Stimulated activated CD4-positive, alpha-beta T cell treated with anti-CD3 and anti-CD28 coated beads, Interleukin-15, amount 100 ng/mL, for 24 hours (primary cell): Measurements from ENCODE around the gene C1orf53.
"Not testable (repeated sequence)": the region's sequence is repeated elsewhere in the genome, so short reads cannot be mapped to it uniquely, and the experiment has no call there.

ENCODE experiments used
- DNase-seq: peaks from one replicate; pipeline ENCODE4 v3.0.0-alpha.2; 2020

Gene C1orf53

GRCh38 chr1:197922070-197922390, 19.6 kb downstream of the C1orf53 start:
- no peak for DNase-seq

DNA sequence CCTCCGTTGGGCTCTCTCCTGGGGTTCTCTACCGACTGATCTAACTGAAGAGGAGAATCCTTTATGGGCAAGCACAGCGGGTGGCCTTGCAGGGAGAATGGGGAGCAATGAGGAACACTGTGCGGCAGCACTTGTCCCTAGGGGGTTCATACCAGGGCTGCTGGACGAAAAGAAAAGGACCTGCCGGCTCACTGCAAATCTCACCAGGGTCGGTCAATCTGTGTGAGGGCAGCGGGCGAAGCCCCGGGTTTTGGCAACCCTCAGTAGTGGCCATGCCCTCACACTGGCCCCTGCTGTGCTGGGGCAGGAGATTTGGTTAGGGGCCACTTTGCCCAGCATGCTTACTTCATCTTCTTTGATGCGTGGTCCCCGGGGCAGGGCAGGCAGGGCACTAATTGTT, 20.6 kb downstream of the C1orf53 start:
- no peak for DNase-seq

GRCh38 chr1:197924516-197925123, 22.2 kb downstream of the C1orf53 start:
- DNase-seq = peak; percentile 40

DNA sequence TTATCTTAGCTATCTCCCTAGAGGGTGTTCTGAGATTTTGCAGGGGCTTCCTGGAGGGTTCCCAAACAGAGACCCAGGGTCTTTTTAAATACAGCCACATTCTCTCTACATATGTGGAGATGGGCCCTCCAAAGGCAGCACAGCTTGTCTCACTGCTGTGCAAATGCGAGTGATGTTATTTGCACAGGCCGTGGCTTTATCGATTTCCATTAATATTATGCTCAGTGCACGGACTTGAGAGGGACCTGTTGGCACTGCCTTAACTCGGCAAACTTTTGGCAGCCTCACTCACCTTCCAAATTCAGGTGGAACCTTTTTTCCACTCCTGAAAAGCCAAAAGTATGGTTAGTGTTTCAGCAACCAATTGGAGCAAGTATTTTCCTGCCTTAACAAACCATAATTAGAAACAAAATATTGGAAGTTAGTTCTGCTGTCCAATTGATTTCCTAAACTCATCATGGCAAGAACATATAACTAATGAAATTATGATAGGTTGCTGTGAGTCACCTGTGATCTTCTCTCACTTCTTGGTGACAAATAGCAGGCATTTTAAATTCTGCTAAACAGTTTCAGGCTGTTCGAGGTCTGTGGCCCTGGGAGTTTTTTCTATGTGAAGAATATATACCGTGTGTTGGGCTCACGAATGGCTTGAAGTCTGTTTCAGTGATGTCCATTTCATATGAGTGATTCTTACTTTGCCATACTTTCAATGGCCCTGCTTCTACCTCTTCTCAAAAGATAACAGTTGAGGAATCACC, 25.7 kb downstream of the C1orf53 start:
- DNase-seq = no peak

DNA sequence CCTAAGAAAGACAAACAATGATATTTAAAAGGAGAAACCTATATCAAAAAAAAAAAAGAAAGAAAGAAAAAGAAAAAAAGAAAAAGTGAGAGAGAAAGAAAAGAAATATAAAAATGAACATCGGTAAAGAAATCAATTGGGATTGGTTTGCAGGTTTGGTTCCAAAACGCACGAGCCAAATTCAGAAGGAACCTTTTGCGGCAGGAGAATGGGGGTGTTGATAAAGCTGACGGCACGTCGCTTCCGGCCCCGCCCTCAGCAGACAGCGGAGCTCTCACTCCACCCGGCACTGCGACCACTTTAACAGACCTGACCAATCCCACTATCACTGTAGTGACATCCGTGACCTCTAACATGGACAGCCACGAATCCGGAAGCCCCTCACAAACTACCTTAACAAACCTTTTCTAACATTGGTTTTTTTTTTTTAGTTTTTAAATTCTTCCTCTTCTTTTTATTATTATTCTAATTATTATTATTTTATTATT, 26.5 kb downstream of the C1orf53 start:
- peak; percentile 62 for DNase-seq

GRCh38 chr1:197933016-197933415, 30.6 kb downstream of the C1orf53 start:
- DNase-seq = no peak

GRCh38 chr1:197933647-197934046, 31.2 kb downstream of the C1orf53 start:
- DNase-seq = no peak

GRCh38 chr1:197937381-197937780, 35.0 kb downstream of the C1orf53 start:
- no peak for DNase-seq

GRCh38 chr1:197937892-197938291, 35.5 kb downstream of the C1orf53 start:
- DNase-seq = no peak

- DNase-seq = not testable (repeated sequence)
Observed at GRCh38 chr1:197939159-197939980, 36.9 kb downstream of the C1orf53 start.

DNA sequence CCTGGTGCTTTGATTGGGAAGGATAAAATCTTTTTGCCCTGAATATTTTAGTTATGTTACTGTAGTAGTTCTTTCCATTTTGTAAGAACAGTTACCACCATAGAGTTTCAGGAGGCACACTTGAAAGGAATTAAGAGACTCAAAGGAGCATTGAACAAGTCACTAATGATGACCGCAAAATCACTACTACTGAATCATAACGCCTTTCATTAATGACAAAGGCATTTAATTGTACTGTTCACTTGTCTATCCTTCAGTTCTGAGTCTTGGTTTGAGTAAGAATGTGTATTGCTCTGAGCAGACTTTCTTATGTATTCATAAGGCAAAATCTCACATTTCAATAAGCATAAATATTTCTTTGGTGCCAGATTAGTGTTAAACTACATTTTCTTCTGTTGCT, 39.6 kb downstream of the C1orf53 start:
- no peak for DNase-seq

DNA sequence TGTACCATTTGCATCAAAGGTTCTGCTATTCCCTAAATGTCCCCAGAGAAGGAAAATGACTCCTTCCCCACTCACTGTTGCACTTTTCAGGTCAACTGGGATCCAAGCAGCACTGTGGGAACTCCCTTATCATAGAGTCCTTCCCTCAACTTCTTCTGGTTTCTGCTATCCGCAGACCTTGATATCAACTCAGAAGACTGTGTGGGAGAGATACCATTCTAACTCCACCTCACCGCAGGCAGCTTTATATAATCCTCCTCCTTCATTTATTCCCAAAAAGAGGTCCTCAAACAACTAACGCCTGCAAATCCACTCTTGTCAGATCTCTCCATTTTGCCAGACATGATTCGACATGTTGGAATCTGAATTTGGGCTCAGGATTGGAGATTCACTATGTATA, 42.1 kb downstream of the C1orf53 start:
- no peak for DNase-seq

DNA sequence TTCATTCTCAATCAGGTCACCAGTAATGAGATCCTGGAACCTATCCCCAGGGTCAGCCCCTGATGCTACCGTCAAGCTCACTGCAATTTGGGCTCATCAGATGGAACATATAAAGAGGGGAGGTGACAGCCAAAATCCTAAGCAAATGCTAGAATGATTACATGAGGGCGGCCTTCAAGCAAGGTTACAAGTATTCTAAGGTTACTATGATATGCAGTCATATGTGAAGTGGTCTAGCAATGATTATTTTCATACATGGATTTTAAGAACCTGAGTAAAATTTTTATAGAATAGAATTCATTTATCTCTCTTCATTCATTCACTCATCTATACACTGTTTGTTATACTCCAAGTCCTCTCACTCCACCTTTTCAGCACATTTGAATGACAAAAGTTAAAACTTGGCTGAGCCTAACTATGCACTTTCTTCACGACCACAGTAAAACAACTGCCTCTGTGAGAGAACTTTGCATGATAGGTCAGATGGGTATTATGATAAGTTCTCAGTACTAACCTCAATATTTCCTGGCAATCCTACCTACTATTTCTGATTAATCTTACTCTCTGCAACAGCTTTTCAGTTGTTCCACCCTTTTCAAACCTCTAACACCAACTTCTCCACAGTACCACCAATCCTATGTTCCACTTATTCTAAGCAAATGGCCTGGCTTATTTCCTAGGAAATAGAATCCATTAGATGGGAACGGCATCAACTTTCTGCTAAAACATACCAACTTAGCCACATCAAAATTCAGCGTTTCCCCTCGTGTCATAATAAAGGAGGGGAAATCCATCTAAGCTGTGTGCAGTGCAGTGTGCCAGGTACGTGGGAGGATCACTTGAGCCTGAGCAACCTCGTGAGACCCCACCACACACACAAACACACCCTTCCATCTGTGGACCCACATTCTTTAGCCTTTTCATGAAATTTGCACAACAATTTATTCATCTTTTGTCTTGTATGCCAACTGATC, 46.8 kb downstream of the C1orf53 start:
- peak; percentile 50 for DNase-seq

DNA sequence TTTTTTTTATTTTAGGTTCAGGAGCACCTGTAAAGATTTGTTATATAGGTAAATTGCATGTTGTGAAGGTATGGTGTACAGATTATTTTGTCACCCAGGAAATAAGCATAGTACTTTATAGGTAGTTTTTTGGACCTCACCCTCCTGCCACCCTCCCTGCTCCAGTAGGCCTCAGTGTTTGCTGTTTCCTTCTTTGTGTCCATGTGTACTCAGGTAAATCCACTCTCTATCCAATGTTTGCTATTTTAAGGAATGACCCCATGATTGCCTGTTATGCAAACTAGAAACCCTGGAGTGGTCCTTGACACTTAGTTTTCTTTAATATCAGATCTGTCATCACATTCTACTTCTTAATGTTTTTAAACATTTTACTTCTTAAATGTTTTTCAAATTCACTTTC, 48.7 kb downstream of the C1orf53 start:
- no peak for DNase-seq

DNA sequence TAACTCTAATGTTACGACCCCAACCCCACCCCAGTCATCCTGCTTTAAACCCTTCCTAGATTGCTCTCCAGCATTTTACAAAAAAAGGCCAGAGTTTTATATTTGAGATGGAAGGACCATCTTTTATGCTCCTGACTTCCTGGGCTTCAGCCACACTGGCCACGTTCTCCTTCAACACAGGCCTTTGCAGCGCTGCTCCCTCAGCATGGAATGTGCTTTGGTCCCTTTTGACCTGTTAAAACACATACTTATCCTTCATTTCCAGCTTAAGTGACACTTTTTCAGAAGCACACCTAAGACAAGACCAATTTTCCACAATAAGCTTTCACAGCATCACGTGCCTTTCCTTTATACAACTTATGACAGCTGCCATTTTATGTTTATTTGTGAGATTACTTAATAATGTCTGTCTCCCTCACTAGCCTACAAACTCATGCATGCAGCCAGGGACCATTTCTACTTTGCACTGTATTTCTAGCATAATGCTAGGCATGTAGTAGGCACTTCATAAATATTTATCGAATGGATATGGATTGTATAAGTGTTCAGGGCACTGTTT, 49.3 kb downstream of the C1orf53 start:
- no peak for DNase-seq

GRCh38 chr1:197953472-197953871, 51.0 kb downstream of the C1orf53 start:
- not testable (repeated sequence) for DNase-seq

DNA sequence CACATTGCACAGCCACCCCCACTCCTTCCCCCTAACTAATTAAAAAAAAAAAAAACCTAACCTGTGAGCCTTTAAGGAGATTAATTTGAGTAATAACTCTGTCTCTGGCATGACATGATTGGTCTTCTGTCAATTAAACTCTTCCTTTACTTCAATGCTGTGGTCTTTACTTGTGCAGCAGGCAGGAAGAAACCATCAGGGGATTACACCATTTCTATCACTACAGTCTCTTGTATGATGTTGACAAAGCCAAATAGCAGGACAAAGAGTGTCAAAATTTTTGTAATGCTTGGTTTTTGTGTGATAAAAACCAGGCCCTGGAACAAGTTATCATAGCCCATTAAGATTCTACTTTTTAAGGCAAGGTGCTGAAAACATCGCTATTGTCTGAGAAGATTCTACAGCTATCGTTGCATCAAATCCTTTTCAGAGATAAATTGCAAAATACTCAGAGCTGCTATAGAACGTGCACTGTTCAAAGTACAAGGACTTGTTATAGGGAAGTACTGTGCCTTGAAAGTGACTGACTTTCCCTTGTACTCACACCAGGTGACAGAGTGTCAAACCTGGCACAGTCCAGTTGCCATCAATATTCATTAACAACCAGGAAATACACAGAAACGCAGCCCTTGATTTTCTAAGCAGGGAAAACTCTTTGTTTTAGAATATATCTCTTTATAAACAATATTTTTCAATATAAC, 52.4 kb downstream of the C1orf53 start:
- no peak for DNase-seq

DNA sequence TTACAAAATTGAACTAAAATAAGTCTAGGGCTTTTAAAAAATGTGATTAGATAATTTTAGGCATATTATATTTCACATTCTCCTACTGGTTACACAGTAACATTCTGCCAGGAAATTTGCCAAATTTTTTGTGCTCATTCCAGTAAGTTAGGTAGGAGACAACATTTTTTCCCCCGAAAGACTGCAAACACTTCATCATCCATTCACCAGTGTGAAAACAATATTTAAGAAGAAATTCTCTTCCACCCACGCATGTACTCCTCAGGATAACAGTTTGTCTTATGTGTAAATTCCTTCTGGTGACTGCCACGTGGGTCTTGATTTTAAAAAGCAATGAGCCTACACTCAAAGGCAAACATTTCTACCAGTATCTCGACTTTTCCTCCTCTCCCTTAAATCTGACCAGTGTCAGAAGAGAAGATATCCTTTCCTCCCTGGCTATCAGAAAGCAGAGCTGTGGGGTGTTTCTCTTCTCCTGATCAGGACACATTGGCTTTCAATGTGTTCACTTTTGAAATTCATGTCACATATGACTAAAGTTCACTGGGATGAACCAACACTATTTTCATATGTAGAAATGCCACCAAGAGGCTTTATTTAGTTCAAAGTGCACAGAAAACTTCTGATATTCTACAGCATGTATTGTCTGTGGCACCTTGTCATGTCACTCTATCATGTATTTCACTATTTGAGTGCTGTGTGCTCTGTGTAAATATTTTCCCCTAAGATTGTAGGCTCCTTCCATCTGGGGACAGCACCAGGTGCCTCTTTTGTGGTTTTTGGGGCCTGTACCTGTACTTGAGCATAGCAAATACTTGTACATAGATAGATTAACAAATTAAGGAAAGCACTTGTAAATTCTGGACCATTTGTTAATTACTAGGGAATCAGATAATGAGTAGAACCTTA, 53.3 kb downstream of the C1orf53 start:
- DNase-seq = no peak
